CD4-positive, alpha-beta T cell treated with Interleukin-1 beta for 1 hour (primary cell): Measurements from ENCODE around the gene ZNF76.

Experiments used
- DNase-seq, 2 donors: peaks; one replicate each; pipeline ENCODE4 v3.0.0-alpha.2; 2020 to 2022

The ZNF76 gene

DNA sequence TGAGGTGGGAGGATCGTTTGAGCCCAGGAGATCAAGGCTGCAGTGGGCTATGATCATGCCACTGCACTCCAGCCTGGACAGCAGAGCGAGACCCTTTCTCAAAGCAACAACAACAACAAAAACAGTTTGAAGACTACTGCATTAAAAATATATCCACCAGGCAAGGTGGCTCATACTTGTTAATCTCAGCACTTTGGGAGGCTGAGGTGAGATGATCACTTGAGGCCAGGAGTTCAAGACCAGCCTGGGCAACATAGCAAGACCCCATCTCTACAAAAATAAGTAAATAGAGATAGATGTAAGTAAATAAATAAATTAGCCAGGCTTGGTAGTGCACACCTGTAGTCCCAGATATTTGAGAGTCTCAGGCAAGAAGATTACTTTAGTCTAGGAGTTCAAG lies 12.5 kb downstream of the ZNF76 start:
- DNase-seq = no peak

DNA sequence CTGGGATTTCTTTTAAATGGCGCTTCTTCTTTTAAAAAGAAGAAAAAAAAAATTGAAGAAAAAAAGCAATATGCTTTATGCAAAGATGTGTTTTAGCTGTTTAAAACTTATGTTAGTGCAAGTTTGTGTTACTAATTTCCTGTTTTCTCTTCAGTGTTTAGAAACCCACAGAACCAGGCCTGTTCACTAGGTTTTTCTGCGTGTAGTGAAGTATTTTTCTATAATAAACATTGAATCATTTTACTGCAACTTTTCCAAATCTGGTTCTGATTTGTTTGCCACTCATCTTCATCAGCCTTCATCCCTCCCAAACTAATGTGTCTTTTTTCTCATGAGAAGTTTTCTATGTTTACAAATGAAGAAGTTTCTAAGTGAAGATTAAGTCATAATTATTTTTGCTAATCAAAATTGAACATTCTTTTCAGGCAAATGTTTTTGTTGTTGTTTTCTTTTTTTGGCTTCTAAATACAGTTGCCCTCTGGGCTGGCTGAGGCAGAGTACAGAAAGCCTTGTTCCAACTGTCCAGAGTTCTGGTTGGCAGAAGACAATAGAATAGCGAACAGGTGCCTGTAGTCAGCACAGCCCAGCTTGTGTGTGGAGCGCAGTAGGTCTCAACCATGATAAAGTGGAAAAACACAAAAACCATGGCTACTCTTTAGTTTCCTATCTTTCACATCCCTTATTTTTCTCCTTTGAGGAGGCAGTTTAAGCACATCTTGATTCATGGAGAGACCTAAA lies 14.5 kb downstream of the ZNF76 start:
- no peak for DNase-seq

DNA sequence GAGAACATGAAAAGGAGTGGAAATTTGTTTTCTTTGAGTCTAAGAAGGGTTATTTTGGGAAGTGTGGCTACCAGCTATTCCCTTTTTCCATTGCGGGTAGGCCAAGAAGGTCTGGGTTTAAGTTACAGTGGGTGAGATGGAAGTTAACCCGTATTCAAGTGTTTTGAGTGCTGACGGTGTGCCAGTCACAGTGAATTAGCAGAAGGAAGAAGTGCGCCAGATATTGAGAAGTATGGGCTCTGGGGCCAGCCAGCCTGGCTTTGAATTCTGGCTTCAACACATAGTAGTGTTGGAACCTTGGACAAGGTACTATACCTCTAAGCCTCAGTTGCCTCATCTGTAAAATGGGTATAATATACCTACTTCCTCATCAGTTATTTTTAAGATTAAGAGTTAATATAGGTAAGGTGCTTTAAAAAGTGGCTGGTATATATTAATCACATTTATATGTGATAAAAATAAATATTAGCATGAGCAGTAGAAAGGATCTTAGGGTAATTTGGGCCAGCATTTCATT lies 16.3 kb downstream of the ZNF76 start:
- no peak for DNase-seq

DNA sequence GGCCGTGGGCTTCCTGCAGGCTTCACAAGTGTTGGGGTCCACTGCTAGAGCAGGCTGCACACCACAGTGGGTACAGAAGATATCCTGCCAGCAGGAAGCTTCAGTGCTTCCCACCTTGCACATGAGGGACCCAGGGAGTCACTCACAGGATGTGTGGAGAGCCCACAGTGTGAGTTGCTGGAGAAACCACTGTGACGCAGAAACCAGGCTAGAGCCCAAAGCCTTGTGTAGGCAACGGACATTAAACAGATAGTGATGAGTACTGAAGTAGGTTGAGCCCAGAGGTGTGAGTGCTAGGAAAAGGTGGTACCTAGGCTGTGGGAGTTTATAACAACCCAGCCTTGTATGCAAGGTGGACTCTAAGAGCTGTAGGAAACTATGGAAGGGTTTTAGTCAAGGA lies 19.2 kb downstream of the ZNF76 start:
- no peak for DNase-seq

DNA sequence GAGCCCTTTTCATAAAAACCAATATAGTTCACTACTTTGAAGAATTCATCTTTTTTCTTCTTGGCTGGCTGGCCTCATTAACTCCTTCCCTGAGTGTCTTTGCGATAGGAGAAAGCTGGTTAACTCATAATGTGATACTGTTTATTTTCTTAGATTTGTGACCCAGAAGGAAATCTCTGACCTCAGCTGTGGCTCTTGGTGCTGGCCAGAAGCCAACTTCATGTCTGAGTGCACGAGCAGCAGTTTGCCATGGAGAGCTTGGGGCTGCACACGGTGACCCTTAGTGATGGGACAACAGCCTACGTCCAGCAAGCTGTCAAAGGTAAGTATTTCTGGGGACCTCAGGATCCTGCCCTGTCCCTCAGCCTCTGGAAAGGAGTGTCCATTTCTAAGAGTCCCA lies 21.4 kb downstream of the ZNF76 start:
- DNase-seq = no peak

DNA sequence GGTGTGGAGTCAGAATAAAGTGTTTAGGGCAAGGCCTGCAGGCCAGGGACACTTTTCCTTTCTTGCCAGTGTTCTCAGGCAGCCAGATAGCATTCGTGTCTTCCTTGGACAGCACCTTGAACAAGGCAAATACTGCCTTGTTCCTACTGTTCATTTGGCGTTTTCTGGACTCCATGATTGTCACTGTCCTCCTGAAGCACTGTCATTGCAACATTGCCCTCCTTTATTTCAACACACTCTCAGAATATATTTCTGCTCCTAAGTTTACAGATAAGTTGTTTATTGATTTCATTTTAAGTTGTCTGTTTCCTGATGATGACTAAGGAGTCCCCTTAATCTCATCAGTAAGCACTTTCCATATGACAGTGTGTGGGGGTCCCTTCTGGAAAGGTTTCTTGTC lies 22.9 kb downstream of the ZNF76 start:
- DNase-seq = no peak

DNA sequence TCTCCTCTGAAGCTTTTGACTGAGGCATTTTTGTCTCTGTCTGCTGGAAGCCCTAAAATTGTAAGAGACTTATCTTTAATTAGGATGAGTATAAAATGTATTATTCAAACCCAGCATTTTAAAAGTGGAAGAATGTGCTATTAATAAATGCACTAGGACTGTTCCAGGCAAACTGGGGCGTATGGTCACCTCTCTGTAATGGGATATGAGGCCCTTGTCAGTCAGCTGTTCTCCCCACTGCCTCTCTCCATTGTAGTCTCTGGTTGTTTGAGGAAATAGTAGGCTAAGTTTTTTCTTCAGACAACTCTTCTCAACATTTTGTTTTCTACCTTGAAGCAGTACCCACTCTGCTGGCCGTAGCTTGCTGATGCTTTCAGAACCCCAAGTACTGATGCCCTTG lies 23.8 kb downstream of the ZNF76 start:
- no peak for DNase-seq

DNA sequence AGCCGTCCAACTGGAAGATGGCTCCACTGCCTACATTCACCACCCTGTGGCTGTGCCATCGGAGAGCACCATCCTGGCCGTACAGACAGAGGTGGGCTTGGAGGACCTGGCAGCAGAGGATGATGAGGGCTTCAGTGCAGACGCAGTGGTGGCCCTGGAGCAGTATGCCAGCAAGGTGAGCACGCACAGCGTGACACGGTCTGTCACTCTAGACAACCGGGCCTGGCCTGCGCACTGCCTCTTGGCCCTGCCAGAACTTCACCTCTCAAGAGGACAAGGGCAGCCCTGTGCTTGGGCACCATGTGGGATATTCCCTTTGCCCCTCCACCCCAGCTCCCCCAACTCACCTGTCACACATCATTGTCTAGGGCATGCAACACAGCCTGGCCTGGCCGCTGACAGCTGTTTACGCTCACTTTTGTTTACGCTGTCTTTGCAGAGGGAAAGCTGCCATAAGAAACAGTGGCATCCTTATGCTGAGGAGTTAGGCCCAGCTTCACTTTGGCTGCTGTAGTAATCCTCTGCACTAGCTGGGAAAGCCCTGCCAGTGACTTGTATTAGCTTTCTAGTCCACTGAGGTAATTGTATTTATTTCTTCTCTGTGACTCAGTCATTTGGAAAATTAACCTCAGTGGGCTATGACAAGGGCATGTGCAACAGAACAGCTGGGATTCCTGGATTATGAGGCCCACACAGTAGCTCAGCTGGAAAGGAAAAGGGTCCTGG lies 28.3 kb downstream of the ZNF76 start:
- no peak for DNase-seq

DNA sequence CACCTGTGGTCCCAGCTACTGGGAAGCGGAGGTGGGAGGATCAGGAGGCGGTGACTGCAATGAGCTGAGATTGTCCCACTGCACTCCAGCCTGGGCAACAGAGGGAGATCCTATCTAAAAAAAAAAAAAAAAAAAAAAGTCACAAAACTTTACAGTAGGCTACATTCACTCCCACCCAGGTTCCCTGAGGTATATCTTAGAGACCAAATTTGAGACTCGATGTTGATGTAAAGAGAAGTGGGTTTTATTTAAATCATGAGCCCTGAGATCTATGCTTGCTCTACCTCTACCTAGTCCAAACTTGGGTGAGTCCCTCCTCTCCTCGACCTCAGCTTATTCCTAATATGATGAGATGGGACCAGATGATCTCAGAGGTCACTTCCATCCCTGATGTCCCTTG lies 29.3 kb downstream of the ZNF76 start:
- DNase-seq = no peak

DNA sequence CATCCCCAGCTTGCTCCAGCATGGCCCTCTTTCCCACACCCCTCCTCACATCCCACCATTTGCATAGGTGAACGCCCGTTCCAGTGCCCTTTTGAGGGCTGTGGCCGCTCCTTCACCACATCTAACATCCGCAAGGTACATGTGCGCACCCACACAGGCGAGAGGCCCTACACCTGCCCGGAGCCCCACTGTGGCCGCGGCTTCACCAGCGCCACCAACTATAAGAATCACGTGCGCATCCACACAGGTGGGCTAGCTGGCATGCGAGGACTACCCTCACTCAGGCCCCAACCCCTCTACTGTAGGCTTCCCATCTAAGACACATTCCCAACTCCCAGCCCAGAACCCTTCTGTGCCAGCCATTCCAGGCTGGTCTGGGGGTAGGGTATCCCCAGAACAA lies 32.0 kb downstream of the ZNF76 start:
- DNase-seq = no peak

DNA sequence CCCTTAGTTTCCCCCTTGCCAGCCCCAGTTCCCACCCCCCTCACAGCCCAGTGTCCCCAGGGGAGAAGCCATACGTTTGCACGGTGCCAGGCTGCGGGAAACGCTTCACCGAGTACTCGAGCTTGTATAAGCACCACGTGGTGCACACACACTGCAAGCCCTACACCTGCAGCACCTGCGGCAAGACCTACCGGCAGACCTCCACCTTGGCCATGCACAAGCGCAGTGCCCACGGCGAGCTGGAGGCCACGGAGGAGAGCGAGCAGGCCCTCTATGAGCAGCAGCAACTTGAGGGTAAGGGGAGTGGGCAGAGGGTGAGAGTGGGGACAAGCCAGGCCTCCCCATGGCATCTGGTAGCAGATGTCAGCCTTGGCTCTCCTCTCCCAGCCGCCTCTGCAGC lies 33.0 kb downstream of the ZNF76 start:
- no peak for DNase-seq

DNA sequence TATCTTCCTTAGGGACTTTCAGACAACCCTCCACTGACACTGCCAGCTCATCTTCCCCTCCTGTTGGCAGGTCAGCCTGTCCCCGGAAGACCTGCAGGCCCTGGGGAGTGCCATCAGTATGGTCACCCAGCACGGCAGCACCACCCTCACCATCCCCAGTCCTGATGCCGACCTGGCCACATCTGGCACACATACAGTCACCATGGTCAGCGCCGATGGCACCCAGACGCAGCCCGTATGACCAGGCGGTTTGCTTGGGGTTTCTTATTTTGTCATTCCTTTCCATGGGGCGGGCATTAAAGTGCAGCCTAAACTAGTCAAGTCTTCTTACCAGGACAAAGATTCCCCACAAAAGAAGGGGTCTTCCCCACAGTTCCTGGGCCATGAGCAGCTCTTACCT lies 34.1 kb downstream of the ZNF76 start:
- DNase-seq = no peak

DNA sequence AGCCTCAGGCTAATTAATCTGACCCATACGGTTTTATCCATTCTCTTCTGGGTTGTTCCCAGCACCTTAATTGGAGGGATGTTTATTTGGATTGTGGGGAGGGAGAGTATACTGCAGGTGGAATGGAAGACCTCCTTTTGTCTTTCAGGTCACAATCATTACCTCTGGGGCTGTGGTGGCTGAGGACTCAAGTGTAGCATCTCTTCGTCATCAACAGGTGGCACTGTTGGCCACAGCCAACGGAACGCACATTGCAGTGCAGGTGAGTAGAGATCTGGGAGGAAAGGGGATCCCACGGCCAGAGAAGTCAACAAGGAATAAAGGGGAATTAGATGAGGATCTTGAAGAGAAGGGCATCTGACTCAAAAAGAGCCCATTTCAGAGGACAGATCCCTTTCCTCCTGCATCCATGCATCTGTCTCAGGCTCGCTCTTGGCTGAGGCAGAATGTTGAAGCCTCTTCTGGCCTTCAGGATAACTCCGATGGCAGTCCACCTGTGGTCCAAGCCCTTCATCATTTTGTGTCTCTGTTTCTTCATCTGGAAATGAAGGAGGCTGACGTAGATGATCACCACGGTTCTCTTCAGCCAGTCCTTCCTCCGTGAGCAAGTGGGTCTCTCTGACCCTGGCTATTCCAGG lies 34.9 kb downstream of the ZNF76 start:
- DNase-seq = peak; percentile 61 to 66

DNA sequence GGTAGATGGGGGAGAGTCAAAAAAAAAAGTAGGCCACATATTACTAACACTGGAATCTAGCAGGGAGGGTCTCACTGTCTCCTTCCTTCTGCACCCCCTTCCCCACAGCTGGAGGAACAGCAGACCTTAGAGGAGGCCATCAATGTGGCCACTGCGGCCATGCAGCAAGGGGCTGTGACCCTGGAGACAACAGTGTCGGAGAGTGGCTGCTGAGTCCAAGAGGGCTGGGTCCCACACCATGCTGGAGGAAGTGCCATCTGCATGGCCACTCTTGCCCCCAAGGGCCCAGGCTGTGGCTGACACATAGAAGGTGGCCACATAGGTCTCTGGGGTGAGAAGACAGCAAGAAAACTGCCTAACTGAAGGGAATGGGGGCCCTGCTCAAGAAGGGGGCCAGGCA lies 35.5 kb downstream of the ZNF76 start:
- DNase-seq = no peak

DNA sequence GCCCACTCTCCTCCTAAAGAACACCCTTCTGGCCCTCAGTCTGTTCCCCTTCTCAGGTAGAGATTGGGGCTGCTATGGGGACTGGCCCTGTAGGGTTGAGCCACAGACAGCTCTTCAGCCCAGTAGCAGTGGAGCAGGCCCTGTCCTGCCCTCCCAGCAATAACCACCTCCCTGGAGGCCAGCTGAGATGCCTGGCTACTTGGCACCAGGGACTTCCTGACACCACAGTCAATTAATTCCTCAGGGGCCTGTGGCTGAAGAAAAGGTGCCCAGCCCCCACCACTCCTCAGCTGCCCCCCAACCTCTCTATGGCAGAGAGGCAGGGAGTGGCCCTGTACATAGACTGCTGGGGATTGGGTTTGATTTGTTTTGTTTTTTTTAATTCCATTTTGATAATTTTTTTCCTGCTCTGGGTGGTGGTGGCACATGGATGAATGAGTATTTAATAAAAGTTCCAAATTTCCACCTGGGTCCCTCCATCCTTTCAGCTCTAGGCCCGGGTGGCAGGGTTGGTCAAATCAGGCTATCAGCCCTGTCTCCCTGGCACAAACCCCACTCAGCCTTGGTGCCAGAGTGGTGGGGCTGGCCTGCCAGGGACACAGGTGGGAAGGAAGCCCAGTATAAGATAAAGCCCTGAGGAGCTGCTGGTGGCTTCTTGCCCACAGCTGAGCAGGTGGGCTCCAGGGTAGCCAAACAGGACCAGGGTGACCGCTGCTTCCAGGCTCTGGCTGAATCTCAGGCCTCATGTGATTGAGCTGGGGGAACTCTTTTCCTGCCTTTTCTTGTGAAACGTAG lies 36.2 kb downstream of the ZNF76 start:
- DNase-seq = no peak

DNA sequence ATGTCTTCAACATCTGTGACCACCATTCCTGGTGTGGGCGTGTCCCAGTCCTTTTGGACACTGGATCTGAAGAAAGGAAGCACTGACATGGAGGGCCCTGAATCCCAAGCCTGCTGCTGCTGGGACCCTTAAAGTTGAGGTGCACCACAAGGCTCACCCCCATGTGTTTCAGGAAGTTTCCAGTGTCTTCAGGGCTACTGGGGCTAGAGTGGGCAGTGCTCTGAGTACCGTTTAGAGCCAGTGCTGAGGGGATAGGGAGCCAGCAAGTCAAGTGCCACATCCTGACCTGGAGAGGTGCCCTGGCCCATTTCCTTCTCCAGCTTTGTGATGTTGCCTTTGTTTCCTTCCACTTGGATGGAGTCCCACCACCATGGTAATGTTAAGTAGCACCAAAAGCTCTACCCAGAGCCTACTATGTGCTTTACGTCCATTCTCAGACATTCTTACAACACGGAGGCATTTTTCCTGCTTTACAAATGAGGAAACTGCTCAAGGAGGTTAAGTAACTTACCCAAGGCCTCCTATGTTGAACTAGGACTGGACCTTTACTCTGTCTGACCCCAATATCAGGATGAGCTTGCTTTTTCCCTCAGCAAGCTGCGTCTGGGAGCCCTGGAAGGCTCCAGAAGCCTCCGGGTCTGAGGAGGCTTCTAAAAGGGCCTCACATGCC lies 37.5 kb downstream of the ZNF76 start:
- no peak for DNase-seq

DNA sequence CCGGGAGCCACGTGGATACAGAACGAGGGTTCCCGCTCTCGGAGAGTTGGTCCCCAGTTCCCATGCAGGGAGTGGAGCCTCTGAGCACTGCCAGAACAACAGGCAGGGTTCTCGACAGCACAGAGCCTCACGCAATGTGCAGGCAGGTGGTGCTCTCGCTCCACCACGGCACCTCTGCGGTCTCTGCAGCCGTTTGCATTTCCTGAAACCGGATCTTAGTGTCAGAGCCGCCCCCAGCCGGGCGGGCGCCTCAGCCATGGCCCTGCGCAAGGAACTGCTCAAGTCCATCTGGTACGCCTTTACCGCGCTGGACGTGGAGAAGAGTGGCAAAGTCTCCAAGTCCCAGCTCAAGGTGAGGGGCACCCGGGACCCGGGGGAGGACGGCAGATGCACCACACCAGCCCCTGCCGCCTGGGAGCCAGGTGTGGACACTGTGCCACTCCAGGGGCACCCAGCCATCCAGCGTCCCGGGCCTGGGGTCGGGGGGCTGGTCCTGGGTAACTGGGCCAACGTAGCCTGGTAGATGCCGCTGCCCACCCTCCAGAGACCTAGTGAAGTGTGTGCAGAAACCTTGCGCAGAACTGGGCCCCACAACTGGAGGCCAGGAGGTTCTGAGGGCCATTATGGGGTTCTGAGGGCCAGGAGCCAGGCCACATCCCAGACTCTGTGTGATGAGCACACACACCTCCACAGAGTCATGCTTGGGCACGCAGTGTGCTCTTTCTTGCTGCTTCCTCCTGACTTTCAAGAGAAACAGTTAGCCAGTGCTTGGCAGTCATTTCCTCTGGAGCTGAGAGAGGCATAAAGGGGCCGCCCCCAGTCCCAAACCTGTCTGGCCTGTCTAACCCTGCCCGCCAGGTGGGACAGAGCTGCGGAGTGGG lies 38.3 kb downstream of the ZNF76 start, which contains the start of gene DEF6:
Gene DEF6 (plus strand): TSS at position 218 of the 881 bp plus-strand sequence. CDS start 39 bp downstream, at position 257.
- peak; percentile 91 for DNase-seq

DNA sequence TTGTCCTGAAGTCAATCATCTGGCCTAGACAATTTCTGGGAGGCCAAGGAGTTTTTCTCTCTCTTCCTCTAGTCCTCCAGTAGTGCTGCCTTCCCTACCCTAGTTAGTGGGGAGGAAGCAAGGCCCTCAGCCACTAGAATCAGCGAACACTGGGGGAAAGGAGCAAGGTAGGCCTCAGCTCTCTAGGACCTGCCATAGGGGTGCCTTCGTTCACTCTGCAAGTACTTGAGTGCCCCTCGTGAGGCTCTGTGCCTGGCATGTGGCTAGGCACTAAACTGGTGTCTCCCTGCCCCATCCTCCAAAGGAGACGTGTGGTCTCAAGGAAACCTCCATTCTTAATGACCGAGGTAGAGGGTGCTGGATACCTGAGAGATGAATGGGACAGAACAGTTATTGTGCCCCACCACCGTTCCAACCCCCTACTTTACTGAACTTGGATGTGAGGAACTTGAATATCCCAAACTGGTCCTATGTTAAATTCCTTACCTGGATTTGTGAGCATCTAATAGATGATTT lies 39.1 kb downstream of the ZNF76 start:
- peak in 1 of 2 donors; percentile 28 for DNase-seq

DNA sequence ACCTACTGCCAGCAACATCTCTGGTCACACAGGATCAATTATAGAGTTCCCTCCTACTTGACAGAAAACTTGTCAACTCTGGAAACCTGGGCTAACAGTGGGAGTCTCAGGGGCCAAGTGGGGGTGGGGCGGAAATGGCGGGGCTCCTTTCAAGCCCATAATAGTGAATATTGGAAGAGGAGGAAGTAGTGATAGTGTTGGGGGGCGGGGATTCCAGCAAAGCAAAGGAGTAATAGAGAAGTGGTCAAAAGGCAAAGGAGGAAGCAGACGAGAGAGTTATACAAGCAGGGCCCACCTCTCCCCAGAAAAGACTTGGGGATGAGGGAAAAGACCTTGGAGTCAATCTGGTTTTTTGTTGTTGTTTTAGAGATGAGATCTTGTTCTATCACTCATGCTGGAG lies 40.1 kb downstream of the ZNF76 start:
- peak; percentile 32 to 62 for DNase-seq

DNA sequence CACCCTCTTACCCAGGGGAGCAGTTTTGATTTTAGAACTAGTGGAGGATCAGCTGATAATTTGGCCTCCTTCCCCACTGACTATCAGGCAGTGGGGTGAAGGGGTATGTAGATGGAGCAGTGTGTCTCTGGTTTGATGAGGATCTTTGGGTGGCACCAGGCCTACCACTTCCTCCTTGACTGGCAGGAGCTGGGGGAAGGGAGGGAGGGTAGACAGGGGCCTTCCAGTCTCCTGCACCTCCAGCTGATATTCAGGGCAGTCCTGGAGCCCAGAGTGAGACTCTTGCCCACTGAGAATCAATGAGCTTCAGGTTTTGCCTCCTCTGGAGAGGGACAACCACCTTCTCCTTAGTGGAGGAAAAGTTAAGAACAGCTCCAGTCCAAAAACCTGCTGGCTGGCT lies 41.3 kb downstream of the ZNF76 start:
- DNase-seq = peak; percentile 61 to 65

DNA sequence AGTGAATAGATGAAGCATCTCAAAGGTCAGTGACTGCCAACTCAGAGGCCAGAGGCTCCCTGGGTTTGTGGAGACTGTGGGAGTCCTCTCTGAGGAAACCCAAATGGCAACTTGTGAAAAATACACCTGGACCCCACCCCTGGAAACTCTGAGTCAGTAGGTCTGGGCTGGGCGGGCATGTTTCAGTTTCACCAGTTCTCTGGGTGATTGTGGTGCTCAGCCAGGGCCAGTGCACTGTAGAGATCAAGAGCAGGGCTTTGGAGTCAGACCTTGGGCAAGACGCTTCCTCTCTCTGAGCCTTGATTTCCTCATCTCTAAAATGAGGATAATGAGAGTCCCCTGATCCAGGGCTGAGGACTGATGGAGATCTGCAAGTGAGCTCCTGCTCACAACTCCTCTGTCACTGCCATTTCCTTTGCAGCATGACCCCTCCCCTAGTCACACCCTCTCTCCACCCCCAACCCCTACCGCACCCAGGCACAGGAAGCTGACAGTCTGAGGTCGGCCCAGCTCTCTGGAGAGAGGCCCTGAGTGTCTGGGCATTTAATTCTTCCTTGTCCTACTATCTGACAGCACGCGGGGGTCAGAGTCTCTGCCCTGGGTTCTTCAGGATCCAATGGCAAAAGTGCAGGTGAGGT lies 43.2 kb downstream of the ZNF76 start:
- peak; percentile 85 to 86 for DNase-seq
